ENCODE results near the gene KCTD17. TPM values are rescaled to one million over a fixed set of nuclear protein-coding genes. Genes with fewer than 3 reads are reported as not detected.

Gene KCTD17
- total and polyA plus RNA-seq, 2 of the 13 experiments (the other 11 are each of a cell fraction or from before 2014, with no cell fraction given), result 5.3 to 11.7 TPM

GRCh38 chr22:37043828-37044538 lies 7.6 kb upstream of the KCTD17 start (continued):
- TF ChIP-seq ZNF296 (CRISPR knock-in tag; conservative IDR thresholded peaks at IDR 0.05), result no peak
- no peak for TF ChIP-seq MBD4 (IDR thresholded peaks at IDR 0.05; ENCODE audit: borderline replicate concordance, low read length)
- TF ChIP-seq GLMP (CRISPR knock-in tag; IDR thresholded peaks at IDR 0.05; ENCODE audit: borderline replicate concordance), result no peak
- no peak for TF ChIP-seq ZNF224 (CRISPR knock-in tag; IDR thresholded peaks at IDR 0.05)
- no peak for TF ChIP-seq SRSF9 (IDR thresholded peaks at IDR 0.05; ENCODE audit: borderline replicate concordance, insufficient read depth, low read depth, low read length, poor library complexity, severe bottlenecking)
- TF ChIP-seq CENPX (CRISPR knock-in tag; IDR thresholded peaks at IDR 0.05), result no peak
- TF ChIP-seq HMGA1 (CRISPR knock-in tag; conservative IDR thresholded peaks at IDR 0.05), result no peak
- no peak for TF ChIP-seq PCBP2 (optimal IDR thresholded peaks at IDR 0.05; ENCODE audit: low read depth, low read length, poor library complexity, severe bottlenecking)
- TF ChIP-seq HDAC2 (CRISPR knock-in tag; IDR thresholded peaks at IDR 0.05), result no peak; the same call in 1 of the 2 replicates
- TF ChIP-seq SIN3A (IDR thresholded peaks at IDR 0.05; ENCODE audit: borderline replicate concordance, low read depth, low read length), result 0 out of 2 replicates have a peak, but pooled peaks have one; percentile 32
- peak; percentile 56; the same call in 1 of the 2 replicates for TF ChIP-seq ZC3H13 (CRISPR knock-in tag; IDR thresholded peaks at IDR 0.05)
- TF ChIP-seq ZBTB37 (CRISPR knock-in tag; IDR thresholded peaks at IDR 0.05), result no peak
- peak; percentile 16; the same call in 1 of the 2 replicates for TF ChIP-seq PHF20 (CRISPR knock-in tag; IDR thresholded peaks at IDR 0.05)
- TF ChIP-seq RNF2 (conservative IDR thresholded peaks at IDR 0.05; ENCODE audit: low read depth), result no peak
- no peak for TF ChIP-seq MAFF (IDR thresholded peaks at IDR 0.05; ENCODE audit: low read depth, low read length)
- TF ChIP-seq GFI1 (CRISPR knock-in tag; IDR thresholded peaks at IDR 0.05; ENCODE audit: borderline replicate concordance), result no peak
- peak; percentile 33; the same call in 1 of the 2 replicates for TF ChIP-seq THAP7 (CRISPR knock-in tag; IDR thresholded peaks at IDR 0.05)
- TF ChIP-seq ZNF253 (CRISPR knock-in tag; IDR thresholded peaks at IDR 0.05; ENCODE audit: borderline replicate concordance), result 0 out of 2 replicates have a peak, but pooled peaks have one; percentile 65
- TF ChIP-seq ZSCAN20 (CRISPR knock-in tag; IDR thresholded peaks at IDR 0.05; ENCODE audit: borderline replicate concordance), result 0 out of 2 replicates have a peak, but pooled peaks have one; percentile 21
- TF ChIP-seq ZMYM3 (CRISPR knock-in tag; IDR thresholded peaks at IDR 0.05), result no peak
- no peak for TF ChIP-seq ZNF597 (CRISPR knock-in tag; IDR thresholded peaks at IDR 0.05)
- TF ChIP-seq ZNF143 (CRISPR knock-in tag; IDR thresholded peaks at IDR 0.05), result peak; percentile 40; the same call in 1 of the 2 replicates
- TF ChIP-seq MLLT10 (CRISPR knock-in tag; IDR thresholded peaks at IDR 0.05), result no peak
- TF ChIP-seq PHB2 (IDR thresholded peaks at IDR 0.05; ENCODE audit: partially characterized antibody), result no peak
- no peak for TF ChIP-seq ZNF10 (CRISPR knock-in tag; IDR thresholded peaks at IDR 0.05; ENCODE audit: borderline replicate concordance, low read depth)
- TF ChIP-seq THAP11 (CRISPR knock-in tag; IDR thresholded peaks at IDR 0.05), result peak; percentile 13
- peak; percentile 85 for TF ChIP-seq POLR2G (IDR thresholded peaks at IDR 0.05; ENCODE audit: low read depth, low read length)
